Sigmoid colon (tissue), 7 donors: ENCODE results near the gene GGACT. TPM values are rescaled to one million over a fixed set of nuclear protein-coding genes. Genes with fewer than 3 reads are reported as not detected.

Source experiments
- DNase-seq: peaks from one replicate; pipeline ENCODE4 v3.0.0-alpha.2; 2019
- H3K27ac ChIP-seq, 4 donors: fragments of 200-600 bp; sonication (generic); one replicate each; pipeline ENCODE4 v1.5.1; 2016 to 2019; ENCODE audit warnings: mild to moderate bottlenecking in 1 of 4
- H3K27me3 ChIP-seq, 3 donors: fragments of 200-600 bp; sonication (generic); one replicate each; pipeline ENCODE4 v1.5.1; 2019; ENCODE audit warnings: mild to moderate bottlenecking in 1 of 3
- H3K36me3 ChIP-seq, 4 donors: fragments of 200-600 bp; sonication (generic); one replicate each; pipeline ENCODE4 v1.5.1; 2016 to 2019
- H3K4me1 ChIP-seq, 4 donors: fragments of 200-600 bp; sonication (generic); one replicate each; pipeline ENCODE4 v1.5.1; 2017 to 2019
- H3K4me3 ChIP-seq, 4 donors: fragments of 200-600 bp; sonication (generic); one replicate each; pipeline ENCODE4 v1.5.1; 2017 to 2019; ENCODE audit warnings: mild to moderate bottlenecking in 2 of 4, moderate library complexity in 1 of 4
- H3K9me3 ChIP-seq, 4 donors: fragments of 200-600 bp in 3 of 4; sonication (generic) in 3 of 4; one replicate each; pipeline versions ENCODE4 v1.5.1 to v1.6.1; 2013 to 2019
- EP300 ChIP-seq, 4 donors: sonication (generic); formaldehyde crosslinking; IDR thresholded peaks; one replicate each; pipeline ENCODE4 v1.6.1; 2017; ENCODE audit warnings: antibody characterized with exemption in 4 of 4
- POLR2A ChIP-seq, 2 donors: fragments of 450-650 bp; IDR thresholded peaks; one replicate each; pipeline ENCODE4 v1.6.1; 2016; ENCODE audit warnings: antibody characterized with exemption in 2 of 2, mild to moderate bottlenecking in 2 of 2, moderate library complexity in 2 of 2
- POLR2AphosphoS5 ChIP-seq, 4 donors: sonication (generic); formaldehyde crosslinking; IDR thresholded peaks; one replicate each; pipeline ENCODE4 v1.6.1; 2017; ENCODE audit warnings: antibody characterized with exemption in 4 of 4
- WGBS, 2 donors: extraction: QIAGEN DNeasy Blood & Tissue Kit; methylation state at CpG; one replicate each; pipeline ENCODE4 v1.1.7; 2013; 5-methylcytosine and 5-hydroxymethylcytosine counted together
- intact Hi-C: fragments of 100-400 bp; cut with DNase I; formaldehyde crosslinking; loops from one replicate; pipeline ENCODE4 v1.15.1; 2023
- polyA plus RNA-seq, 3 donors: library from polyadenylated mRNA; stranded (reverse); fragments of 200-250 nt; gene quantifications; one replicate each; pipeline ENCODE4 v1.2.3, GENCODE V29; 2013
- total RNA-seq, 4 donors: library from RNA; depleted of rRNA; stranded (reverse); fragments of >200 nt; gene quantifications; one replicate each; pipeline ENCODE4 v1.1.0, GENCODE V29; 2016
- TF ChIP-seq, protein P1 (sequence below), 4 experiments: fragments of 450-650 bp in 3 of 4; fragments of 200-600 bp in 1 of 4; IDR thresholded peaks; one replicate each; pipeline ENCODE4 v1.5.1; 2016 to 2019; ENCODE audit warnings: antibody characterized with exemption in 4 of 4, mild to moderate bottlenecking in 3 of 4, moderate library complexity in 2 of 4
- donor health status: healthy with polysubstance abuse.
- donor health status: Bipolar disorder and iron deficiency.
- donor health status: healthy.

The GGACT gene
- total and polyA plus RNA-seq, 7 donors = 0.99 to 3.0 (median 2.2) TPM

DNA sequence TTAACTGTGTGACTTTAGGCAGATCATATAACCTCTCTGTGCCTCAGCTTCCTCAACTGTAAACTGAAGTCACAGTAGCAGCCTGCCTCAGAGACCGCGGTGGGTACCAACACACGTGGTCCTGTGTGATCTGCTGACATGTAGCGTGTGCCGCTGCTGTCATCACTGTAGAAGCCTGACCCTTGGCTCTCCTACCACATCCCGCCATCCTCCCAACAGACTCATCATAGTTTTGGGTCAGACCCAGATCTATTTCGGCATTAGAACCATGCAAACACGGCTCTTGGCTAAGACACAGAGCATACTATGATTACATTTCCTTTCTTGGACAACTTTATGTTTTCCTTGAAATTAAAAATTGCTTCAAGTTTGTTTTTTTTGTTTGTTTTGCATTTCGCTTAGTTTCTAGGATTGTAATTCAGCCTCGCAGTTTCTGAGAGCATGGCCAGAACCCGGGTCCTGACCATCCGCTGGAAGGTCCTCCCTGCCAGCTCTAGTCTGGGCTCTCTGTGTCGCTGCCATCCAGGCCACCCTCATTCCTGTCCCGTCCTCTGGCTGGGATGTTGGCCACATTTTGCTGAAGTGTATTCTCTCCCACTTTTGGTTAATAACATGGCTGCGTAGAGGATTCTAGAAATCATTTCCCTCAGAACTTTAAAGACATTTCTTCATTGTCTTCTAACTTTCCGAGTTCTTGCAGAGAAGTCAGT lies 53.0 kb downstream of the GGACT start:
- peak; percentile 60 for DNase-seq
- Histone ChIP-seq H3K9me3 (no peaks in the 10 kb centered on the region), H3K27ac (no peak overlapping the region), H3K36me3 (peaks cover 0 to 13% (median 0%) of the 10 kb centered on the region in 4 donors), H3K4me1 (no peaks in the 10 kb centered on the region), H3K27me3 (no peaks in the 10 kb centered on the region), H3K4me3 (no peak overlapping the region)
- WGBS, 2 donors = 94 to 95% methylated on average over 16 of the region's 16 CpGs
- intact Hi-C loops = no loop called here
- no peak for TF ChIP-seq EP300 (IDR thresholded peaks at IDR 0.05)
- TF ChIP-seq, protein P1, sequence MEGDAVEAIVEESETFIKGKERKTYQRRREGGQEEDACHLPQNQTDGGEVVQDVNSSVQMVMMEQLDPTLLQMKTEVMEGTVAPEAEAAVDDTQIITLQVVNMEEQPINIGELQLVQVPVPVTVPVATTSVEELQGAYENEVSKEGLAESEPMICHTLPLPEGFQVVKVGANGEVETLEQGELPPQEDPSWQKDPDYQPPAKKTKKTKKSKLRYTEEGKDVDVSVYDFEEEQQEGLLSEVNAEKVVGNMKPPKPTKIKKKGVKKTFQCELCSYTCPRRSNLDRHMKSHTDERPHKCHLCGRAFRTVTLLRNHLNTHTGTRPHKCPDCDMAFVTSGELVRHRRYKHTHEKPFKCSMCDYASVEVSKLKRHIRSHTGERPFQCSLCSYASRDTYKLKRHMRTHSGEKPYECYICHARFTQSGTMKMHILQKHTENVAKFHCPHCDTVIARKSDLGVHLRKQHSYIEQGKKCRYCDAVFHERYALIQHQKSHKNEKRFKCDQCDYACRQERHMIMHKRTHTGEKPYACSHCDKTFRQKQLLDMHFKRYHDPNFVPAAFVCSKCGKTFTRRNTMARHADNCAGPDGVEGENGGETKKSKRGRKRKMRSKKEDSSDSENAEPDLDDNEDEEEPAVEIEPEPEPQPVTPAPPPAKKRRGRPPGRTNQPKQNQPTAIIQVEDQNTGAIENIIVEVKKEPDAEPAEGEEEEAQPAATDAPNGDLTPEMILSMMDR (IDR thresholded peaks at IDR 0.05) = no peak
- TF ChIP-seq POLR2AphosphoS5 (IDR thresholded peaks at IDR 0.05) = no peak
- no peak for TF ChIP-seq POLR2A (IDR thresholded peaks at IDR 0.05)

DNA sequence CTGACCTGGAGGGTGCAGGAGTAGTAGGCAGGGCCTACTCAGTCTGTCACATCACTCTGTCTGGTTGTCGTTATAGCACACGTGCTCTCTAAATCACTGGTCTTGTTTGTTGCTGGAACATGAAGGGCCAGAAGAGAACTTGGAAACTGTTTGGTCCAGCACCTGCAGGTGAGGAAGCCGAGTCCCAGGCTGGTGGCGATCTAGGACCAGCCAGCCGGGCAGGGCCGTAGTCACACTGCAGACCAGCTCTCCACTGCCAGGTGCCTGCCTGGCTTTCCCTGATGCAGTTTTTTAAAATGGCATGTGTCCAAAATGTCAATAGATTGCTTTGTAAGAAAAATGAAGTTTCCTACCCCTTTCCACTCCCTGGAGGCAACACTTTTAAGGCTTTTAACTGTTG lies 53.7 kb downstream of the GGACT start:
- Histone ChIP-seq H3K27ac (no peak overlapping the region), H3K4me3 (no peak overlapping the region), H3K36me3 (peaks cover 0 to 17% (median 0%) of the 10 kb centered on the region in 4 donors), H3K27me3 (no peaks in the 10 kb centered on the region), H3K4me1 (no peaks in the 10 kb centered on the region), H3K9me3 (no peaks in the 10 kb centered on the region)
- no peak for DNase-seq
- intact Hi-C loops = no loop called here
- 94% methylated on average over 6 of the region's 6 CpGs for WGBS, 2 donors
- TF ChIP-seq POLR2A (IDR thresholded peaks at IDR 0.05) (no peak), EP300 (IDR thresholded peaks at IDR 0.05) (no peak), POLR2AphosphoS5 (IDR thresholded peaks at IDR 0.05) (no peak)
- TF ChIP-seq, protein P1 (IDR thresholded peaks at IDR 0.05) = no peak

DNA sequence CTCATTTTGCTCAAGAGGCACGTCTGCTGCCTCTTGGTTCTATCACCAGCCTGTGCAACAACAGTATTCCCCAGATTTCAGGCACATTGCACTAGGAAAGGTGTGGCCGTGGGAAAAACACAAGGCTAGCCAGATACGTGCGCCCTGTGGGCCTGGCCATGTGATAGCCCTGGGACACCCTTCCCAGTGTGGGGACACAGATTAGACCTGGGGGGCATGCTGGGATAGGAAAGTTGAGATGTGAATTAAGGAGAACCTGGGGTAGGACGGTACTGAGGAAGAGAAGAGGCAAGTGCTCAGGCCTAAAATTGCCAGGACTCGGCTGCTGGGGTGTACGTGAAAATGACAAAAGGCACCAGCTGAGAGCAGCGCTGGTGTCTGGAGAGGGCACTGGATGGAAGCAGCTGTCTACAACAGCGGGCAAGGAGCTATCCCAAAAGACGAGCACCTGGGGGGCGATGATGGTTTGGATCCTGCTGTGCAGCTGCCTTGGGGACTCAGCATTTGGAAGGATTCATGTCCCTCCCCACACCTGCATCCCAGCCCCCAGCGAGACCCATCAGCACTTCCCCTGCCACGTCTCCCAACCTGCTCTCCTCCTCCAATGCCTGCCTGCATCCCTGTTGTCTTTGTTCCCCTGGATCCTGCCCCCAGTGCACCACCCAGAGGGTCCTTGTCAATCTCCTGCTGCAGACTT lies 54.3 kb downstream of the GGACT start:
- DNase-seq = peak; percentile 43
- no peaks in the 10 kb centered on the region for H3K9me3 ChIP-seq
- TF ChIP-seq POLR2AphosphoS5 (IDR thresholded peaks at IDR 0.05) (no peak), EP300 (IDR thresholded peaks at IDR 0.05) (no peak), POLR2A (IDR thresholded peaks at IDR 0.05) (no peak)
- TF ChIP-seq, protein P1 (IDR thresholded peaks at IDR 0.05) = no peak
- no peak overlapping the region for H3K27ac ChIP-seq
- H3K4me1 ChIP-seq = no peaks in the 10 kb centered on the region
- 94 to 95% methylated on average over 13 of the region's 13 CpGs for WGBS, 2 donors
- intact Hi-C loops = no loop called here
- H3K36me3 ChIP-seq = peaks cover 0 to 24% (median 0%) of the 10 kb centered on the region in 4 donors
- H3K27me3 ChIP-seq = no peaks in the 10 kb centered on the region
- H3K4me3 ChIP-seq = no peak overlapping the region

DNA sequence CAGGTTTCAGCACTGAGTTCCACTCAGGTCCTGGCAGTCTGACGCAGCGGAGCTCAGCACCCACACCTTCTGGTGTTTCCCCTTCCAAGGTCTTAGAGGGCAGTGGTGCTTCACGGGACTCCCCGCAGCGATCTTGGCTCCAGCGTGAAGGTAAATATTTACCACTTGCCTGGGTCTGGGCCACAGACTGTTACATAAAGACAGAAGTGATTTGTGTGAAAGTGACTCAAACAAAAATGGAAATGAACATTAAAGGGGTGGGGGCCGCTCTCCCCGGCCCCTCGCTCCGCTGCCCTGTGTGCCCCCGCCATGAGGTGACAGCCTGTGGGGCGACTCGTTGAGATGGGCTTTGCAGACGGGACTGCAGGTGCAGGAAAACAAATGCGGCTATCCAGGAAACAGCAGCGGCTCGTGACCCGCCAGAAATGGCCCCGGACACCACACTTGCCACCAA lies 55.0 kb downstream of the GGACT start:
- no peaks in the 10 kb centered on the region for H3K4me1 ChIP-seq
- TF ChIP-seq POLR2A (IDR thresholded peaks at IDR 0.05) (no peak), EP300 (IDR thresholded peaks at IDR 0.05) (no peak), POLR2AphosphoS5 (IDR thresholded peaks at IDR 0.05) (no peak)
- TF ChIP-seq, protein P1 (IDR thresholded peaks at IDR 0.05) = no peak
- H3K27ac ChIP-seq = no peak overlapping the region
- H3K36me3 ChIP-seq = peaks cover 0 to 28% (median 0%) of the 10 kb centered on the region in 4 donors
- no peak overlapping the region for H3K4me3 ChIP-seq
- 64 to 78% methylated on average over 19 of the region's 19 CpGs for WGBS, 2 donors
- H3K27me3 ChIP-seq = no peaks in the 10 kb centered on the region
- no peak for DNase-seq
- intact Hi-C loops = no loop called here
- no peaks in the 10 kb centered on the region for H3K9me3 ChIP-seq
